IMR-90 (cell line): Measurements from ENCODE around the gene TGFB1. TPM values are rescaled to one million over a fixed set of nuclear protein-coding genes. Genes with fewer than 3 reads are reported as not detected.
A peak's percentile ranks its signal among the peaks of the same experiment; 100 is the strongest.

ENCODE experiments used
- ATAC-seq: fragments of 200-7000 bp; cut with Tn5 transposase; 2 replicates; pipeline ENCODE4 v1.9.1; 2020; ENCODE audit warnings: low read depth, mild to moderate bottlenecking, moderate library complexity
- BruUV-seq: library from RNA; stranded (reverse); fragments of 400-500 nt; replicated peaks from 2 replicates; lab custom pipeline; 2021; lab: Mats Ljungman, UMichigan
- CTCF ChIA-PET: fragments of 300-600 bp; formaldehyde crosslinking; extraction: SDS; loops from one replicate; lab custom pipeline; 2021; ENCODE audit warnings: antibody characterized with exemption; lab: Yijun Ruan, JAX
- POLR2A ChIA-PET: fragments of 300-600 bp; sonication (Branson Sonifier 250); formaldehyde crosslinking; loops from one replicate; lab custom pipeline; 2022; ENCODE audit warnings: antibody characterized with exemption; ENCODE audit not compliant: unreplicated experiment; lab: Charles Lee
- DNase-seq: peaks from one replicate; pipeline ENCODE4 v3.0.0; 2013
- H2AFZ ChIP-seq: replicated peaks from 2 replicates; pipeline ENCODE3; 2013; ENCODE audit warnings: low read length, mild to moderate bottlenecking; ENCODE audit not compliant: poor library complexity
- H2AK5ac ChIP-seq: 2 replicates; pipeline ENCODE4 v1.6.1; 2013; ENCODE audit warnings: low read depth, low read length, inconsistent platforms
- H2AK9ac ChIP-seq: replicated peaks from 2 replicates; pipeline ENCODE3; 2013; ENCODE audit warnings: mild to moderate bottlenecking, low read depth, low read length, moderate library complexity; ENCODE audit not compliant: poor library complexity
- H2BK120ac ChIP-seq: 2 replicates; pipeline ENCODE4 v1.6.1; 2013; ENCODE audit warnings: low read depth, low read length, inconsistent platforms
- H2BK15ac ChIP-seq: 3 replicates; pipeline ENCODE4 v1.6.1; 2013; ENCODE audit warnings: low read depth, low read length, inconsistent platforms
- H2BK20ac ChIP-seq: 2 replicates; pipeline ENCODE4 v1.6.1; 2013; ENCODE audit warnings: low read depth, mild to moderate bottlenecking, inconsistent platforms, low read length, moderate library complexity
- H2BK5ac ChIP-seq: 2 replicates; pipeline ENCODE4 v1.6.1; 2013; ENCODE audit warnings: mild to moderate bottlenecking, low read depth, low read length, inconsistent platforms; ENCODE audit not compliant: poor library complexity, severe bottlenecking
- H3K14ac ChIP-seq: replicated peaks from 2 replicates; pipeline ENCODE4 v1.6.1; 2013; ENCODE audit warnings: low read depth, low read length, inconsistent platforms
- H3K18ac ChIP-seq: 2 replicates; pipeline ENCODE4 v1.6.1; 2013; ENCODE audit warnings: low read depth, low read length, control low read depth
- H3K23ac ChIP-seq: 2 replicates; pipeline ENCODE4 v1.6.1; 2013; ENCODE audit warnings: low read depth, low read length, inconsistent platforms
- H3K27ac ChIP-seq: 2 replicates; pipeline ENCODE4 v1.5.1; 2013; ENCODE audit warnings: mild to moderate bottlenecking, control low read depth, low read length; ENCODE audit not compliant: insufficient read depth
- H3K27me3 ChIP-seq: 2 replicates; pipeline ENCODE4 v1.6.1; 2013; ENCODE audit warnings: low read length; ENCODE audit not compliant: control insufficient read depth, insufficient read depth
- H3K36me3 ChIP-seq: 2 replicates; pipeline ENCODE4 v1.6.1; 2013; ENCODE audit warnings: low read length, mixed read lengths; ENCODE audit not compliant: control insufficient read depth, insufficient read depth
- H3K4ac ChIP-seq: 2 replicates; pipeline ENCODE4 v1.6.1; 2013; ENCODE audit warnings: low read depth, low read length, inconsistent platforms
- H3K4me1 ChIP-seq: 2 replicates; pipeline ENCODE4 v1.6.1; 2013; ENCODE audit warnings: low read length, mixed read lengths; ENCODE audit not compliant: control insufficient read depth, insufficient read depth
- H3K4me2 ChIP-seq: 2 replicates; pipeline ENCODE4 v1.6.1; 2013; ENCODE audit warnings: low read depth, mild to moderate bottlenecking, control low read depth, low read length, moderate library complexity
- H3K4me3 ChIP-seq: 2 replicates; pipeline ENCODE4 v1.5.1; 2013; ENCODE audit warnings: low read depth, mild to moderate bottlenecking, control low read depth, low read length, moderate library complexity; ENCODE audit not compliant: insufficient read depth
- H3K56ac ChIP-seq: 2 replicates; pipeline ENCODE4 v1.6.1; 2013; ENCODE audit warnings: low read length, inconsistent platforms; ENCODE audit not compliant: insufficient read depth; ENCODE audit errors: extremely low read depth
- H3K79me1 ChIP-seq, 2 experiments: 2 replicates each; pipeline ENCODE4 v1.6.1; 2013; ENCODE audit warnings: low read length in 2 of 2, inconsistent platforms in 1 of 2, low read depth in 1 of 2
- H3K9ac ChIP-seq: 2 replicates; pipeline ENCODE4 v1.6.1; 2013; ENCODE audit warnings: low read depth, low read length, control low read depth
- H3K9me1 ChIP-seq: 2 replicates; pipeline ENCODE4 v1.6.1; 2013; ENCODE audit warnings: low read length, inconsistent platforms; ENCODE audit not compliant: insufficient read depth
- H3K9me3 ChIP-seq: 2 replicates; pipeline ENCODE4 v1.6.1; 2013; ENCODE audit warnings: low read length; ENCODE audit not compliant: control insufficient read depth, insufficient read depth
- H4K20me1 ChIP-seq: 2 replicates; pipeline ENCODE4 v1.6.1; 2013; ENCODE audit warnings: low read length, inconsistent platforms; ENCODE audit not compliant: insufficient read depth
- H4K5ac ChIP-seq: 2 replicates; pipeline ENCODE4 v1.6.1; 2013; ENCODE audit warnings: mild to moderate bottlenecking, low read depth, low read length, control low read depth
- H4K8ac ChIP-seq, 2 experiments: 2 replicates each; pipeline ENCODE4 v1.6.1; 2013; ENCODE audit warnings: low read depth in 2 of 2, low read length in 2 of 2, control low read depth in 1 of 2, inconsistent platforms in 1 of 2
- H4K91ac ChIP-seq: 2 replicates; pipeline ENCODE4 v1.6.1; 2013; ENCODE audit warnings: low read depth, low read length, inconsistent platforms; ENCODE audit not compliant: insufficient read depth
- CHD1 ChIP-seq: IDR thresholded peaks from 2 replicates; pipeline ENCODE4 v1.6.1; 2012; ENCODE audit warnings: low read depth, low read length, improper control_type of control experiment
- FOS ChIP-seq: fragments of 150-350 bp; IDR thresholded peaks from 2 replicates; pipeline ENCODE4 v1.6.1; 2016; ENCODE audit warnings: low read depth, low read length
- MAFK ChIP-seq: IDR thresholded peaks from 2 replicates; pipeline ENCODE4 v1.6.1; 2012; ENCODE audit warnings: low read depth, low read length, improper control_type of control experiment
- MAZ ChIP-seq: IDR thresholded peaks from 2 replicates; pipeline ENCODE4 v1.6.1; 2012; ENCODE audit warnings: low read depth, mild to moderate bottlenecking, low read length, improper control_type of control experiment, moderate library complexity, borderline replicate concordance
- MXI1 ChIP-seq: IDR thresholded peaks from 2 replicates; pipeline ENCODE4 v1.6.1; 2012; ENCODE audit warnings: low read depth, mild to moderate bottlenecking, low read length, moderate library complexity, borderline replicate concordance
- NFE2L2 ChIP-seq: fragments of 150-350 bp; IDR thresholded peaks from 2 replicates; pipeline ENCODE4 v1.6.1; 2016; ENCODE audit warnings: low read depth, mild to moderate bottlenecking, low read length
- POLR2A ChIP-seq: IDR thresholded peaks from 2 replicates; pipeline ENCODE4 v1.6.1; 2012; ENCODE audit warnings: mild to moderate bottlenecking, low read depth, low read length
- RCOR1 ChIP-seq: IDR thresholded peaks from 2 replicates; pipeline ENCODE4 v1.6.1; 2012; ENCODE audit warnings: mild to moderate bottlenecking, low read length, improper control_type of control experiment; ENCODE audit not compliant: insufficient replicate concordance
- RFX5 ChIP-seq: IDR thresholded peaks from 2 replicates; pipeline ENCODE4 v1.8.0; 2012; ENCODE audit warnings: low read depth, mild to moderate bottlenecking, low read length, moderate library complexity
- SMC3 ChIP-seq: fragments of 150-350 bp; IDR thresholded peaks from 2 replicates; pipeline ENCODE4 v1.6.1; 2016; ENCODE audit warnings: low read depth, mild to moderate bottlenecking, antibody characterized with exemption, low read length, moderate library complexity
- USF2 ChIP-seq: fragments of 150-350 bp; IDR thresholded peaks from 2 replicates; pipeline ENCODE4 v1.6.1; 2017; ENCODE audit warnings: mild to moderate bottlenecking, antibody characterized with exemption, low read length, low read depth
- WGBS, 2 experiments: methylation state at CpG; one replicate each; pipeline versions ENCODE4 v1.1.5 to v1.1.7; 2013; ENCODE audit warnings: missing lambda C conversion rate in 2 of 2; ENCODE audit not compliant: insufficient read length in 1 of 2; ENCODE audit errors: extremely low coverage in 2 of 2; 5-methylcytosine and 5-hydroxymethylcytosine counted together
- dilution Hi-C: fragments of 300-500 bp; cut with HindIII; formaldehyde crosslinking; loops from one replicate; pipeline ENCODE4 v1.14.3; 2018; ENCODE audit warnings: low sequenced_read_pairs; ENCODE audit not compliant: unreplicated experiment
- in situ Hi-C: fragments of 300-500 bp; cut with MboI; formaldehyde crosslinking; loops from 3 replicates; pipeline ENCODE4 v1.14.3; 2019; ENCODE audit warnings: low sequenced_read_pairs, inconsistent platforms, mixed read lengths
- intact Hi-C: fragments of 100-400 bp; cut with micrococcal nuclease; formaldehyde crosslinking; loops from 2 replicates; pipeline ENCODE4 v1.10.0; 2022
- polyA plus RNA-seq, 3 experiments: library from polyadenylated mRNA; depleted of rRNA; stranded (reverse); fragments of >200 nt; gene quantifications; 2 replicates each; pipeline ENCODE4 v1.2.3, GENCODE V29; 2012; ENCODE audit warnings: low replicate concordance in 1 of 3
- total RNA-seq: library from RNA; depleted of rRNA; stranded (reverse); fragments of >200 nt; gene quantifications from 2 replicates; pipeline ENCODE4 v1.2.3, GENCODE V29; 2012

TGFB1 gene
- total and polyA plus RNA-seq, 2 of the 4 experiments (the other 2 are of a cell fraction): 3.2 to 26.7 TPM

- Histone ChIP-seq H2AK5ac (peak overlapping the region; percentile 100), H3K23ac (peak overlapping the region; percentile 97), H2BK20ac (peak overlapping the region; percentile 89), H3K18ac (peak overlapping the region; percentile 98), H3K9me1 (peaks cover 42% of the 10 kb centered on the region), H3K79me1 (peaks cover 15 to 72% of the 10 kb centered on the region in 2 experiments), H4K20me1 (peaks cover 63% of the 10 kb centered on the region), H3K36me3 (peaks cover 27% of the 10 kb centered on the region), H4K5ac (peak overlapping the region; percentile 90), H2BK15ac (peak overlapping the region; percentile 18; the same call in 2 of the 3 replicates), H3K4me2 (peak overlapping the region; percentile 82), H2AFZ (peak overlapping the region; percentile 77), H3K27me3 (no peaks in the 10 kb centered on the region), H2BK5ac (peak overlapping the region; percentile 96), H2AK9ac (peak overlapping the region; percentile 95), H3K9ac (peak overlapping the region; percentile 73), H4K91ac (peak overlapping the region; percentile 94), H3K14ac (peak overlapping the region; percentile 97), H3K4me3 (no peak overlapping the region), H3K4me1 (peaks cover 63% of the 10 kb centered on the region), H4K8ac (peak overlapping the region; percentile 48 to 89; a peak in 3 of 4 replicates), H3K56ac (peak overlapping the region; percentile 70), H2BK120ac (peak overlapping the region; percentile 99), H3K27ac (peak overlapping the region; percentile 96), H3K4ac (peak overlapping the region; percentile 99), H3K9me3 (no peaks in the 10 kb centered on the region)
- dilution Hi-C loops (no loop called here), in situ Hi-C loops (no loop called here), intact Hi-C loops (no loop called here)
- no TSS peak for BruUV-seq
- WGBS, 2 experiments: 3% methylated on average over 8 of the region's 23 CpGs; no CpG with 5 or more reads in 1 of the 2 experiments
- peak; percentile 8 for ATAC-seq
- ChIA-PET CTCF (interaction anchor here (0.5 to 1.3 kb wide), 3 partner anchors 27 to 551 kb away, joined by 3 to 4 read pairs (median 3); no protein-coding TSS in a partner anchor), POLR2A (interaction anchor here (0.6 kb wide), 1 partner anchor 124 kb away, joined by 4 read pairs; no protein-coding TSS in a partner anchor)
- DNase-seq: peak; percentile 90
- TF ChIP-seq FOS (peak; percentile 53), NFE2L2 (0 out of 2 replicates have a peak, but pooled peaks have one; percentile 10), USF2 (peak; percentile 29; the same call in 1 of the 2 replicates), MAZ (peak; percentile 87), CHD1 (no peak), RFX5 (no peak), MXI1 (no peak), MAFK (0 out of 2 replicates have a peak, but pooled peaks have one; percentile 8), RCOR1 (no peak), SMC3 (no peak), POLR2A (peak; percentile 76; the same call in 1 of the 2 replicates)
These were observed 28.6 kb downstream of the TGFB1 start for GRCh38 chr19:41324921-41325639.
